GM18858 (cell line): Measurements from ENCODE around the gene LBX1.

Source experiments
- ATAC-seq: cut with Tn5 transposase; IDR thresholded peaks from one replicate; pipeline ENCODE4 v1.9.1; 2021; ENCODE audit not compliant: unreplicated experiment

Gene LBX1

DNA sequence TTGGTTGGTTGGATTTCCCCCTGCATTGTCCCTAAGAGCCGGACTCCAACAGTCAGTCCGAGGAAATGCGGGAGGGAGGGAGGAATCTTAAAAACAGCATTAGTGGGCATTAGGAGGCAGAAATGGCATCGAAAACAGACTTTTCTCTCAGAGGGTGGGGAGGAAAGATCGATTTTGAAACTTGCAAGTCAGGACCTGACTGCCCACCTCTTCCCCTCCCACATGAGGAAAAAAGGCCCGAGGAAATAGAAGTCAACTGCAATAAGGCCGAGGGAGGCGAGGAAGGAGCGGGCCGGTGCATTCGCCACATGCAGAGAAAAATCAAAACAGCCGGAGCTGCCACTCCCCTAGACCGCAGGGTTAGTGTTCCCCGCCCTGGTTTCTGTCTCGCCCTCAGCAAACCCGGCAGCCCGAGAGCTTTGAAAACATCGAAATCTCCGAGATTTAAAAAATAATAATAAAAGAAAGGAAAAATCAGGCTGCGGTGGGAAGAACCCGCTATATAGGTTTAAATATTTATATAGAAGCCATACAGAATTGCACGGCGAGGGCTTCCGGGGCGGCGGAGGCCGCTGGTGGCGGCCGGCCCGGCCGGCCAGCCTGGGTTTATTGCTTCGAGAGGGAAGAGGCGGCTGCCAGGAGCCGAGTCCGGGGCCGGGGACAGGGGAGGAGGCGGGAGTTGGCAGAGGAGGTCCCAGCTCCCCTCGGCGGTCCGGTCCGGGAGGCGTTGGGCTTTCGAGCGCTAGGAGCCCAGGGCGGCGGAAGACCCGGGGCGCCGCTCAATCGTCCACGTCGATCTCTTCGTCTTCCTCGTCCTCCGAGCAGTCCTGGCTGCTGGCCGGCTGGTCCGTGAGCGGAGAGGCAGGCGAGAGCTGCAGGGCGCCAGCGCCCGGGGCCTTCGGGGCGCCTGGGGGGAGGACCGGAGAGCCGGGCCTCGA is 2.5 kb downstream of the LBX1 start:
- ATAC-seq, result no peak

DNA sequence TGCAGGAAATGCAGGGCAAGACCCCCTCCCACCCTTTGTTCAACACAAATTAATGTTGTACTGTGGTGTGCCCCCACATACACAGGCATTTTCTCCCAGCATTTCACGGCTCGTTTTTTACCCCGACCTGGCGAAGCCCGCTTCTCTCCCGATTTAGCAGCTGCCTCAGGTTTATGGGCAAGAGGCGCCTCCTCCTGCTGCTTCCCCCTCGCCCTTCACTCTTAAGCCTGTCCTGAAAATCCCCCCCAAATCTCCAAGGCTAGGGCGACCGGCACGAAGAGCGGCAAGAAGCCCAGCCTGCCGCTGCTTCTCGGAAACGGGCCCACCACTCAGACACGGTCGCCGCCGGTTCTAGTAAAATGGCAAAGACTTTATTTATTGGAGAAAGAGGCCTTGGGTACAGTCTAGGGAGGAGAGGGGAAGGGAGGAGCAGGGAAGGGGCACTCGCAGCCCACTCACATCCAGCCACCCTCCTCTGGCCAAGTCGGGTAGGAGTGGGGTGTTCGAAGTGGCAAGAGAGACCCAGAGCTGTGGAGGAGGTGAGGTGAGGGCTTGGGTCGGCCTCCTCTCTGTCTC is 3.3 kb downstream of the LBX1 start:
- no peak for ATAC-seq

DNA sequence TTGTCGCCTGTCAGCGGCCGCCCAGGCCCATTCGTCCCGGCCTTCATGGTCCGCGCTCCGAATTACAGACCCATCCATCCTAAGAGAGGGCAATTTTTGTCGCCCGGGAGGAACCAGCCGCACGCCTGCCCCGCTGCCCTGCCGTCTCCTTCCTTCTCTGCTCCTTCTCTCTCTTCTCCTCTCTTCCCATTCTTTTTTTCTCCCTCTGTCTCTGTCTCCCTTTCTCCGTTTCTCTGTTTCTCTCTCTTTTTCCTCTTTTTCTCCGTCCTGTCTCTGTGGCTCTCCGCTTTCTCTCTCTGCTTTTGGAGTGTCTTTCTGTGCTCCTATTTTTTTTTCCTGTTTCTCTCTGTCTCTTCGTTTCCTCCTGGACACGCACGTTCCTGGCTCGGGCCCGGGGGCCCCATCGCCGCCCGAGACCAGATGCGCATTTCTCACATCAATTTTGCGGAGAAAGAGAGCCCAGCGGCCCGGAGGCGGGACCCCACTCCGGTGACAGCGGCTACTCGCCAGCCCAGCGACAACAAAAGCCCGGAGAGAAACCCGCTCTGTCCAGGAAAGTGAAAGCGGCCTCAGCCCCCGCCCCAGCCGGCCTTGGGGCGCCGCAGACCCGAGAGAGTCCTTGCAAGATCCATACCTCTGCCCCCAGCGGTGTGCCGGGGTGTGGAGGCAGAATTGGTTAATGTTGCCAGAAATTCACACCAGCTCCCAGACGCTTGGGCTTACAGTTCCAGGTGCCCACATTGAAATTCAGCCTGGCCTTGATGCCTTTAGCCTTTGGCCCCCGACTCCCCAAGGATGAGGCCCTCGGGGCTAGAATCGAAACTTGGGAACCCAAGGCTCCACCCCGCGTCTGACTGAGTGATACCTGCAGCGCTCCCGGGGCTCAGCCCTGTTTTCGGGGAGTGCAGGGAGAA is 4.1 kb downstream of the LBX1 start:
- no peak for ATAC-seq

DNA sequence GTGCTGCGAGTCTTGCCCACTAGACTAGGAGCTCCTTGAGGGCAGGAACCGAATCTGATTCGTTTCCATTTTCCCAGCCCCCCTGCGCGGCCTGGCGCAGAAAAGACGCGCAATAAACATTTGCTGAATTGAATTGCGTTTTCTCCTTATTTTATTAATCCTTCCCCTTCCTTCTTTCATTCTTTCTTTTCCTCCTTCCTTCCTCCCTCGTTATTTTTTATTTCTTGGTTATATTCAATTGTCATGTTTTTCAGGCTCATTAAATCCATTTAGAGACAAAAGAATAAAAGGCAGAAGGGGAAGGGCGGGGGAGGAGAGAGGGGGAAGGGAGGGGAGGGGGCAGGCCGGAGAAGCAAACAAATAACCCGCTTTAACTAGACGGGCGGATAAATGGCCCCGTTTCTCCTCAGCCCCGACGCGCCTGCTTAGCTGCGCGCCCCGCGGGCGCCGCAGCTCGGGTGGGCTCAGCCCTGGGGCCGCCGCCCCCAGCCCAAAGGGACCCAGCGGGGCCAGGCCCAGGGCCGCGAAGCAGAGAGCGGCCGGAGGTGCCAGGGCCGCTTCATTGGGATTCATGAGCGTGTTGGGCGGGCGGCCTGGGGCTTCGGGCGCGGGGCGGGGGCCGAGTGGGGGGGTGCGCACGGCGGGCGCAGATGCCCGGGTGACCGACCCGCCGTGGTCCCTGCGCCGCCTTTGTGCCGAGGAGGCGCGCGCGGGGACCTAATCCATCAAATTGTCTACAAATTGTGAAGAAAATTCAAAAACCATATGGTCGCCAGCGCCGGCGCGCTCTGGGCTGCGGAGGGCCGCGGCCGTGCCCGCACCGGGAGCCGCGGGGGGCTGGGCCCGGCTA is 5.0 kb downstream of the LBX1 start:
- ATAC-seq, result no peak

DNA sequence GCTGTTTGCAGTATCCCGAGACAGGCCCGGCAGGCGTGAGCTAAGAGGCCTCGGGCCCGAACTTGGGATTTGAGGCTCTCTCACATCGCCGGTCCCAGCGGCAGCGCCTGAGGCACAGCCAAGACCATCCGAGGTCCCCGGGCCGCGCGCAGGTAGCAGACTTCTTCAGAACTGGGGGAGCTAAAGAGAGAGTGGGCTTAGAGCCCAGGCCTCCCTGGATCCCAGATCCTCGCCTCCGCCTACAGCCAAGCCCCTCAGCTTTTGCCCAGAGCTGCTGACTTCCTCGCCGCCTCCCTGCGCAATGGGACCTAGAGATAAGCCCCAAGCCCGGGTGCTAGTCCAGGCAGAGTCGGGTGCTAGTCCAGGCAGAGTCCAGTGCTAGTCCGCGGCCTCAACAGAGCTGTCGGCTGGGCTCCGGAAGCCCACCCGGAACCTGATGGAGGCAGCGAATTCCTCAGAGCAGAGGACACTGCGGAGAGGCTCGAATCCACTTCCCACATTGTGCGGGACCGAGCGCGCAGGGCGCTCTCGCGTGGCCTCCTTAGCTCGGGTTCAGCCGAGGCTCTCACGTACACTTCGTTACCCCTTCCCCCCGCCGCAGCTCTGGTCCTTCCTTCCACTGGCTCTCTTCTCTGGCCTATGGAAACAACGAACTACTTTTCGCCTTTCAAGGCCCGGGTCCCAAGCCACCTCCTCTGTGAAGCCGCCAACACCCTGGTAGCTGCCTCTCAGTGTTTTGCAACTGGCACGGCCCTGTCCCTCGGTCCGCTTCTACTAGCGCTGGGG is 5.8 kb downstream of the LBX1 start:
- no peak for ATAC-seq

DNA sequence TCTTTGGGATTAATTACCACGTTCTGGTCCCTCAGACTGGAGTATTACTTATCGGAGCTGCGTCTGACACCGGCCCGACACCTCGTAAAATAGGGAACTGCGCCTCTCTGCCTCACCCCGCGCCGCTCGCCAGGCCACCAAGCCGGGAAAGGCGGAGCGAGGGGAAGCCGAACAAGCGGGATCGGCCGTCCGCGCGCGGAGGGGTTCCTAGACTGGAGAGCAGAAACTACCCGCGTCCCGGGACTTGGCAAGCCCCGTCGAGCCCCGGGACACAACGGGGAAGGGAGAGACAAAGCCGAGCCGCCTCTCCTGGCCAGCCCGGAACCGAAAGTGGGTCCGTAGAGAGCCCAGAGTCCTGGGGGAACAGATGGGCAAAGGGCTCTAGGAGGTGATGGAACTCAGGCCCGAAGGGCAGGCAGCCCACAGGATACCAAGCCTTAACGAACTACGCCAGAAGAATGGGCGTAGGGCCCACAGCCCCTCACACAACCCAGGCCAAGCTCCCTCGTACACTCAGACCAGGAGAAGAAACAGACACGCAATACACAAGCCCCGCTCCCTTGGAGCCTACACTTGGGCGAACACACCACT is 6.5 kb downstream of the LBX1 start:
- ATAC-seq, result no peak

DNA sequence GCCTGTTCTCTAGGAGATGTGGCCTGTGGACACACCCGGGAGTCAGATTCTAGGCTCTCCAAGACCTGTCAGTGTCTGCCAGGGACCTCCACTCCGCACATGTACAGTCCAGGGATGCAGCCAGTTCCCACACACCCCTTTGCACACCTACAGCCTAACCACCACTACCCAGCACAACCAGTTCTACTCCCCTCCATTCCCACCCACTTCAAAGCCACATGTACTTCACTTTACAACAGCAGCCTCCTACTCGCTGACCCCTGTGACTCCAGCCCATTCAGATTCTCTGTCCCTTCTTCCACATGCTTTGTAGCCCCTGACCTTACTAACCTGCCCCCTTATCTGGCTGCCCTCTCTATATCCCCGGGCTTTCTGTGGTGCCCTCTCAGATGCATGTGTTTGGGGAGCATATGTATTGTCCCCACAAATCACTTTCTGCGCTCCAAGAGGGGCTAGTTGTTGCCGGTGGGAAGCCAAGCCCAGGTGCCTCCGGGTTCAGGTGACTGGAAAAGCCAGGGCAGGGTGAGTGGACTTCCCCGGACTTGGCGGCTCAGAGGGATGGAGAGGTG is 7.2 kb downstream of the LBX1 start:
- ATAC-seq, result no peak

DNA sequence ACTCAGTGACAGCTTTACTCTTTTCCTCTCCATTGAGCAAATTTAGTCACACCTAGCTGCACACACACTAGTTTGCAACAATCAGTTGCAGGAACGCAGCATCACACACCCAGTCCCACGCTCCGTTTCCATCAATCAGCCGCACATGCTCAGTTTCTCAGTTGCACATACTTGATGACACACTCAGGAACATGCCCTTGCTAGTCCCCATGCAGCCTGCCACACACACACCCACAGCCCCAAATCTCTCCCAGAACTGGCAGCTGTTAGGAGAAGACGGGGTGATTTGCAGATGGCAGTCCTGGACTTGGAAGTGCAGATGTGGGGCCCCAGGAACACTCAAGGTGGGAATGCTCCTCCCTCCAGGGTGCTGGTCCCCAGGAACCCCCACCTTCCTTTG is 7.7 kb downstream of the LBX1 start:
- ATAC-seq, result no peak

DNA sequence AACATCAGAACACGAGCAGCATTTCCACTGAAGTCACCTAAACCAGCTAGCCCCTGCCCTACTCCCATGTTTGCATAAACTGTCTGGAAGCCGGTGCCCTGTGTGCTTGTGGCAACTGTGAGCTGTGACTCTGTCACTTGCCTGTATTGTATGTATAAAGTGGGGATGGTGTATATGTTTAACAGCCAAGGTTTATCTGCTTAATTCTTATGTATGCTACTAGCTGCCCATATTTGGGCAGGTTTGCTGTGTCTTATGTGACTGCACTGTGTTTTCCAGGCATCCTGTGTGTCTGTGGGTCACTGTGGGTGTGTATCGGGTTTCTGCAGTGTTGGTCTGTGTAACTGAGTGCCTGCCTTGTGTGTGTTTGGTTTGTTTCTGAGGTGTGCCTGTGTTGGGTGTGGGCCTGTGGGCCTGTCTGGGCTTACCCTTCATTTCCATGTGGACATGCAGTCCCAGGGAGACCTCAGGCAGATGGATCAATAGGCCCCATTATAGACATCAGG is 9.3 kb downstream of the LBX1 start:
- ATAC-seq, result no peak

DNA sequence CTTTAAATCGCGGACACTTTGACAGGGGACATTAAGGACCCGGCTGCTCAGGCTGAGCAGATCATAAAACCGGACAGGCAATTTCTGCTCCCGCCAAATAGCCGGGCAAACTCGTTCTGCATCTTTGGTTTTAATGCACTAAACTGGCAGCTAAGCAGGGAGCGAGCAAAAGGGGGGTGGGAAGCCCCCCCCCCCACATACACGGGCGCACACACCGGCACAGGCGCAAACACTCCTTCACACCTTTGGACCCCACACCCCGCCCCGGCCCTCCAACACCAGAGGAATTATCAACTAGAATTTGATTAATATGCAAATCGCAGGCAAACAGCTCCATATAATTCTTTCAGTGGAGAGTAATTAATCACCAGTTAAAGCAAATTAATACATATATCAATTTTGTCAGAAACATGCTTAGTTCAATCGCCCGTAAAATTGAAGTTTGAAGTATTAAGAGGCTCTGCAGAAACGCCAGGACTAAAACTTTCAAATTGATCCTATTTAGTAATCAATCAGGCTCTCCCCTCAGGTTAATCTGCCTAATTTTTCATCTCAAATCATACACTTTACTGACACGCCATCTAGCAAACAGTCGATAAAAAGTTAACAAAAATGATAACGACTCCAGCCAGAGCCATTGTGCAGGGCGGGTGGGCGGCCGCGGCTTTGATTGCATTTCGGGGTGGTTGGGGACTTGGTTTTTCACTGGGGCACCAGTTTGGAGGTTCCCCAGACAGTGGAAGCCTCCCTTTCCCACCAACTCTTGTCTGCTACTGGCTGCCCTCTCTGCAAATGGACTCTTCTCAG is 9.9 kb downstream of the LBX1 start:
- ATAC-seq, result no peak

DNA sequence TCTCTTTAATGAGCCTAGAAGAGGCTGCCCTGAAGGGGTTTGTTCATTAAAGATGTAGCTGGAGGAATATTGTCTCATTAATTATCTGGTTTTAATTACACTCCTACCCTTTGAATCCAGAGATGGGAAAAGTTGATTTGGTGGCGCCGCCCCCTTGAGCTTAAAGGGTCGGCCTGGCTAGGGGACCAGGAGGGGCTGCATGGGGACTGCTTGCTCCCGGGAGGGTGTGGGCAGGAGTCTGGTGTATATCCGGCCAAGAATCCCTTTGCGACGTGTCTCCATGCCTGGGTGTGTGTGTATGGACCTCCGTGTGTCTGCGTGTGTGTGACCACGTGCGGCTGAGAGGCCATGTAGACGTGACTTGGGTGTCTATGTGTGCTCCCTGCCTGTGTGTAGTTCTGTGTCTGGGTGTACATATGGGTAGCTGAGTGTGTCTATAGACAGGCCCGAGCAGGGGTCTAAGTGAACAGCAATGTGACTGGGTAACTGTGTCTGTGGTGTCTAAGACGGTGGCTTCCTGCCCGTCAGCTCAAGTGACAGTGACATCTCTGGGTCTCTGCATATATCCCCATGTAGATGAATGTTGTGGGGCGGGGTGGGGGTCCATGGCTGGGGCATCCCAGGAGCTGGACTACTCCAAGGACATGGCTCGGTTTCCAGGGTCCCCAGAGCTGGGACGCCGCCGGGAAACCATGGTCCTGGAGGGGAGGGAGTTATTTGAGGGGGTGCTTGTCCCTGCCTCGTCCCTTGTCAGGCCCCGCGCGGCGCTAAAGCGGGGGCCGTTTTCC is 10.7 kb downstream of the LBX1 start:
- no peak for ATAC-seq

DNA sequence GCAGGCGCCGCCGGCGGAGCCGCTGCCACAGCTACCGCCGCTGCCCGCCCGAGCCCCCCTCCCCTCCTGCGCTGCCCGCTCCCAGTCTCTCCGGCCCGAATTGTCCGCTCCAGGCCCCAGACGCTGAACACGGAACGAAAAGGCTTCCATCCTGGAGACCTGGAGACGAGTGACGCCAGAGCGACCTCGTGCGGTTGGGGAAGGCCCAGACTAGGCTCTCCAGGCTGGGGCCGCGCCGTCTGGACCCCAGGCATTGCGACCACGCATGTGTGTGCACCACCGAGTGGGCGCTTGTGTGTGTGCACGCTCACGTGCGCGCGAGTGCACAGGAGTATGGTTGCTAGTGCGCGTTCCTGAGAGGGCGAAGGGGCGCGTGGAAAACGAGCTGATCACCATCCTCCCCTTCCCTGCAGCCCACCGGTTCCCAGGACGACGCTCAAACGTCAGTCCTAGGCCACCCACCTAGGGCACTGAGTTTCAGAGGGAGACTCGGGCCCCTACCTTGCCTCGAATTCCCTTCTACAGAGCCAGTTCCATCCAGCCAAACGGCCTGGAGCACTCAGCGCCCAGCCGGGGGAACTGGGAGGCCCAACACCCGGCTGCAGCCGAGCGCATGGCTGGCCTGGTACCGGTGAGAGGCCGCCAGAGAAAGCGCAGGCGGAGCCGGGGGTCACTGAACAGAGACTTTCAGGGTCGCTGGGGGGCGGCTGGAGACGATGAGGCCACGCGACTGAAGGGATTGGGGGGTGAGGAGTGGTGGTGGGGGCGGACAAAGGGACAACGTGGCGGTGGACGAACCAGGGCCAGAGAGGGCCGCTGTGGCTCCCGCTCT is 11.6 kb downstream of the LBX1 start:
- no peak for ATAC-seq

DNA sequence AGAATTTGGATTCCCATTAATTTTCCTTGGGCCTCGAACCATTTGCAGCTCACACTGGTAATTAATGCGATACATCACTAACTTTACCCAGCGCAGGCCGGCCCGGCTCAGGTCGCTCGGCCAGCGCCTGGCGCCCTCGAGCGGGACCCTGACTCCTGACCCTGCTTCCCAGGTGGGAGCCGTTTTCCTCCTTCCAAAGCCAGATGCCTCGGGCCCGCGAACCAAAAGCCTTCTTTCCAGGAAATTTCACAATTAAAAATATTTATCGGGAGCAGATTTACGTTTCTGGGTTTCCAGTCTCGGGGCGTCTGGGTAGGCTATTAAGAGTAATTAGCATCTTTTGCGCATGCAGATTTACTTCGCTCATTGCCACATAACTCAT is 12.2 kb downstream of the LBX1 start:
- no peak for ATAC-seq

DNA sequence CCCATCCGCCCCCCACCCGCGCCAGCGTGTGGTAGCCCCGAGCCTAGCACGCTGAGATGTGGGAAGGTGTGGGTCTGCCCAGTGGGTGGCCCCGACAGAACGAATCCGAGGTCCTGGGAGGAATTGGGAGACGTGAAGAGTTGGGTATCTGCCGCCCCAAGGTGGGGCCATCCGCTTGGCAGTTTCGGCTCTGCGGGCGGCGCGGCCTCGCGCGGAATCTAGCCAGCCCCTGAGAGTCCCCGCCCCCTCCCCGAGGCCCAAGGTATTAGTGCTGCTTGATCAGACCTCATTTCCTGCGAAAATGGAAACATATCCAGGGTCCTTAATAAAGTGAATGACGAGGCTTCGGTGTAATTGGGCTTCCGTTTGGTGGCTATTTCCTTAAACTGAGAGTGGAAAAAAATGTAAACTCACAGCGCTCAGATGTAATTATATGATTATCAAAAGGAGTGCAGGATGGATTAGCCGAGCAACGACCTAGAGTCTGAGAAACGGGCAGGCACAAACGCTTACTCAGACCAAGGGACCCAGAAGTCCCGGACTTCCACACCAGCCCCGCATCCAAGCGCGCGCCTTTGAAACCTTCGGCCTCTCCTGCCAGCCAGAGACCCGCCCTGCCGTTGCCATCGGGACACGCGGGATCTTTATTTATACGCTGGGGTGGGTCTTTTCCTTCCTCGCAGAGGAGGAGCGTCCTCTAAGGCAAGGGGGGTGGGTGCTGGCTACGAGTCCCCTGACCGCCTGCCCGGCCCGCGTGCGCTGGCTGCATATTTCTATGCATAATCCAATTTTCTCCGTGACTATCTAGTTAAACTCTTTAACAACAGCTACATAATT is 12.8 kb downstream of the LBX1 start:
- ATAC-seq, result no peak

DNA sequence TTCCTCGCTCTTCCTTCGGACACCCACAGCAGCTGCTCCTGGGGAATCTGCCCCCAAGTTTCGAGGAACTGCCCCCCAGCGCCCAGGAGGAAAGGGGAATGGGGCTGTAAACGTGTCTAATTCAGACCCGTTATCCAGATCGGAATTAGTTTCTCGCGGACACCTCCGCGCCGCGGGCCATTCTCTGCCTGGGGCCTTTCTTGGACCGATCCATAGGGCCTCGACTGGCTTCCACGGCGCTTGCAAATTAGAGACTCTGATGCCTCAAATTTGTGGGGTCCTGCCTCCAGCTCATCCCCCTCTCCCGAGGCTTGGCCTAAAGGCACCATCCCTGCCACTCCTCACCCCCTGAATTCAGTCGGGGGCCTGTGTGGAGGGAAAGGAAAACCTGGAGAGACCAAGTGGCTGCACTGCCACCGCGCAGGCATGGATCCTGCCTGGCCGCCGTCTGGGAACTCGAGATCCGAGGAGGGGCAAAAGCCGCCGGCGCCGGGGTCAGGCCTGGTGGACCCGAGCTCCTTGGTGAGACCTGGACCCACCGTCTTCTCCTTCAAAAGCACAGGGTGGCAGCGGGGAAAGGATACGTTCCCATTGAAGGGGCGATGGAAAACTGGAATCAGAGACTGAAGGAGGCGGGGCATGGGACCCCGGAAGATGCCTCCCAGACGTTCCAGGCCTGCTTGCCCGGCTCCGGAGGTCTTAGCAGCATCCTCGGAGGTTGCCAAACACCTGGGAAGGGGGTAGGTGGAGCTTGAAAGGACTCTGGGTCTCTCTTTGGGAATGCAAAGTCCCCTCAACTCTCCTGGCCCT is 13.7 kb downstream of the LBX1 start:
- no peak for ATAC-seq
